Activated CD8-positive, alpha-beta memory T cell treated with anti-CD3 and anti-CD28 coated beads for 48 hours (primary cell): ENCODE results near the gene SMC4.

ENCODE experiments used
- DNase-seq, 3 experiments: peaks; one replicate each; pipeline ENCODE4 v3.0.0-alpha.2; 2020; ENCODE audit warnings: low read depth in 2 of 3, low spot score in 2 of 3

The SMC4 gene

DNA sequence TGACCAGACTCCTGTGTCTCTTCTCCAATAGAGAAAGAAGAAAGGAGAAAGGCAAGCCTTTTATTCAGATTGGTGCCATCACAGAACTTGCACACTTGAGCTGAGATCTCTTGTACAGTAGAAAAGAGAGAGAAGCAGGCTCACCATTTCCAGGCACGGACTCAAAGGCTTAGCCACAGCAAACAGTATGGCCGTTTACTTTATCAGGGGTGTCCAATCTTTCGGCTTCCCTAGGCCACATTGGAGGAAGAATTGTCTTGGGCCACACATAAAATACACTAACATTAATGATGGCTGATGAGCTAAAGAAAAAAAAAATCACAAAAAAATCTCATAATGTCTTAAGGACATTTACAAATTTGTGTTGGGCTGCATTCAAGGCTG is 5.4 kb upstream of the SMC4 start:
- DNase-seq = no peak

DNA sequence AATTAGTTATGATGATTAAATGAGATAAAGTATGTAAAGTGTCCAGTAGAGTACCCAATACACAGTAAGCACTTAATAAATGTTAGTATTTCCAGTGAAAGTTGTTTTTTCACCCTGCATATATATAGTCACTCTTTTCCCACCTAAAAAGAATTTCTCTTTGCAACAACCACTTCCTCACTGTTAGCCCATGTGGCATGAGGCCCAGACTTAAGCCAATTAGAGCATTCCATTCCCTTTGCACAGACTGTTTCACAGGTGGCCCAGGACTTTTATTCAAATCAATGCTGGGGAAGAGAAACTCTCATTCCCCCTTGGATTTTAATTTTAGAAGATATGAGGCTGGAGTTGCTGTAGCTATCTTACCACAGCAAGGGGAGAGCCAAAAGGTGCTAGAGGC is 4.2 kb upstream of the SMC4 start:
- DNase-seq = no peak

DNA sequence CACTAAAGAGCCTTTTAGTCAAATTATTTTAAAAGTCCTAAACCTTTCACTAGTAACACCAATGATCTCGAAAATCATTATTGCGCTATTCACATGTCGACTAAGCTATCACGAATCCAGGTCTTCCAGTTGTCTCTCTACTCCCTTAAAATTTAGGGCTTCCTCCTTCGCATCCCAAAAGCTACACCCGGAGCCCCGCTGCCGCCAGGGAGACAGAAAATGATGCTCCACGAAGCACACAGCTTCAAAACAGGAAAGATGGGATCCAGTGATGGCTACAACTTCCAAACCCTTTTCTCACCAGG is 678 bp upstream of the SMC4 start:
- DNase-seq = no peak

DNA sequence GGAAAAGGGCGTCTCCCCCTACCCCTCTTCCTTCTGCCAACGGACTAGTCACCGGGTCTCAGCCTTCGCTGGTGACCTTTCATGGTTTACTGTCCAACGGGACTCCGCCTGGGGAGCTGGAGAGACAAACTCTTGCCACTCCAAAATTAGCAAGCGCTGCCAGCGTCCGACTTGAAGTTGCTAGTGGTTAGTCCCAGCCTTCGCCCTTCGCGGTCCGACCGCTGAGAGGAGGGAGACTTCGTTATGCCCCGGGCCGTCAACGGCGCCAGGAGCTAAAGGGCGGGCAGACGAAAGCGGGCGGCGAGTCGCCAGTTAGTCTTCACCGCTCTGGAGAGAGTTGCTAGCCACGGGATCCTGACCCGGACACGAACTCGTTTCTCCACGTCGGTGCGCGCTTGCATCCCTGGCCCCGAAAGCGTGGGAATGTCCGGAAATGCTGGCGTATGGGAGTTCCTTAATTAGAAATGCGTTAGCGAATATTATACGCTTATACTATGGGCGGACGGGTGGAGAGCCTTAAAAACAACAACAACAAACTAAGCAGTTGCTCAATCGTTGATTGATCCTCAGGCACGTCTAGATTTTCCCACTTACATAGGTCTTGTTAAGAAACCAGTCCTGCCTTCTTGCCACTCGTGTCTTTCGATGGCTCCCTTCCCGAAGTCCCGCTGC is 716 bp downstream of the SMC4 start:
- DNase-seq = peak in 2 of 3 experiments; percentile 16 to 36

DNA sequence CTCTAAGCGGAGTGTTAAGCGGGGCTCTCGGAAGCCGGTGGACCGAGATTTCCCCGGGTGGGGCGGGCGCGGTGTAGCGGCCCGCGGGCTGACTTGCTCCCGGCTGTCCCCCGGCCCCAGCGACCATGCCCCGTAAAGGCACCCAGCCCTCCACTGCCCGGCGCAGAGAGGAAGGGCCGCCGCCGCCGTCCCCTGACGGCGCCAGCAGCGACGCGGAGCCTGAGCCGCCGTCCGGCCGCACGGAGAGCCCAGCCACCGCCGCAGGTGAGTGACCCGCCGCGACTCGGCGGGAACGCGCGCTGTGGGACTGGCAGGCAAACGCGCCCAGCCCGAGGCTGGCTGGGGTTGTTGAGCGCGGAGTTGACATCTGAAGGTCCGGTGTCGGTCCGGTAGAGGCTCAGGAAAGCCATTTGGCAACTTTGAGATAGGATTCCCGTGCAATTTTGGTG is 1.3 kb downstream of the SMC4 start:
- peak in 1 of 3 experiments; percentile 9 for DNase-seq

DNA sequence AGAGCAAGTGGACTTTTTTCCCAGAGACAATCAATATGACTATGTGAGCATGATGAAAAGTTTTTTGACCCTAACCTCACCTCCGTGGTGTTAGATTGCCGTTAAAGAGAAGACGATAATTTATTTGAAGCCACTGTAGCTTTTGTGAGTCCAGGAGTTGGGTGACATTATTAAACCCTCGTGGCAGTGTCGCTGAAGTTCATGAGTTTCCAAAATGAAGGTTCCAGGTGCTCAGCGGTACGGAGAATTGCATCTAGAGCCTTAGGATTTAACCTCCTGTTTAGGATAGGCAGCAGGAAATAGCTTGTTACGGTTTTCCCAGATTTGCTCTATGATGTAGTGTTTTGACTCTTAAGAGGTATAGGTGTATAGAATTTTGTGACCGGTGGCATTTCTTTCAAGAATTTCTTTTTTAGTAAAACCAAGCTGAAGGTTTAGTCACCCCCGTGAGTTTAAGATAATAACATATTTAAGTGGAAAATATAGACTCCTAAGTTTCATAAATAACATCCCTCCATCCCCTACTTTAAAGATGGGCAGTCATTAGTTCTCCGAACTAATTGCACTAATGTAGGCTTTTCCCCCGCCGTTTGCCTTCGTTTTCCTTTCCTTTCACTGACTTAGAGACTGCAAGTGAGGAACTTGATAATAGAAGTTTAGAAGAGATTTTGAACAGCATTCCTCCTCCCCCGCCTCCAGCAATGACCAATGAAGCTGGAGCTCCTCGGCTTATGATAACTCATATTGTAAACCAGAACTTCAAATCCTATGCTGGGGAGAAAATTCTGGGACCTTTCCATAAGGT is 2.0 kb downstream of the SMC4 start:
- DNase-seq = no peak

DNA sequence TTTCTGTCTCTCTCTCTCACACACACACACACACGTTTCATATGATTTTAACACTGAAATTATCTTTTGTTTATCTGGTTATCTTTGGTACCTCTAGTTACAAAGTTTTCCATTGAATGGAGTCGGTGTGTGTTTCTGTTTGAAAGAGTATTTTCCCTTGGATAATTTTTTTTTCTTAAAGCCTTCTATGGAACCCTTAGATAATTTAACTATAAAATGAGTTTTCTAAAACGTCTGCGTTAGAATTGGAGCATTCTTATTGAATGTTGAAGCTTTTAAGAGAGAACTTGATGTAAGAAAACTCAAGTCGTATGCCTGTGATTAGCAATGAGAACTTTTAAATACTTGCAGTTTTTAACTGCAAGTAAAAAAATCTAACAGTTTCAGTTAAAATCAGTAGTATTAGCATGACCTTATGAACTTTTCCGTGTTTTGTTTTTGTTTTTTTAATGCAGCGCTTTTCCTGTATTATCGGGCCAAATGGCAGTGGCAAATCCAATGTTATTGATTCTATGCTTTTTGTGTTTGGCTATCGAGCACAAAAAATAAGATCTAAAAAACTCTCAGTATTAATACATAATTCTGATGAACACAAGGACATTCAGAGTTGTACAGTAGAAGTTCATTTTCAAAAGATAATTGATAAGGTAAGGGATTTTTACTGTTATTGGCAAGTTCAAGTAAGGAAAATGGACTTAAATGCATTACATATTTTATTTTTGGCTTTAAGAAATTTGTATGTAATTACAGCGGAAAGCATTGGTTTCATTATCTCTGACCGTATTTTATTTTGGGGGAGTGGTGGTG is 3.0 kb downstream of the SMC4 start:
- DNase-seq = no peak

DNA sequence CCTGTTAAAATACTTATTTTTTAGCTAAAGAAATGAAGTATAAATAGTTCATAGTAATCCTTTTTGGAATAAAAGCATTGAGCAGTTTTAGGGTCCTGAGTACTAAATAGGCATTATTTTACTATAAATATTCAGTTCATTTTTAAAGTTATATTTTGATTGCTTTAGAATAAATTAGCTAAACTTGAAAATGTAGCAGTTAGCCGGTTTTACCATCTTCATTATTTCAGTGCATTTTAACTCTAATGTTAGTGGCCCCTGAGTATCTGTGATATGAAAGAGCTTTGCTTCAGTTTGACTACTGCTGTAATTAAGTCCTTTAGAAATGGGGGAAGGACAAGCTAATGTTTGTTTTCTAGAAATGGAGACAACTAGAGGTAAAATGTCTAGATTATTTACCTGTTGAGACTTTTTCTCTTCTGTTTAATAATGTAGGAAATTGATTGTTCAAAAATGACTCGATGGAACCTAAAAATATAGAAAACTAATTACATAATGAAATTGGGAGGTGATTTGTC is 3.6 kb downstream of the SMC4 start:
- DNase-seq = no peak

DNA sequence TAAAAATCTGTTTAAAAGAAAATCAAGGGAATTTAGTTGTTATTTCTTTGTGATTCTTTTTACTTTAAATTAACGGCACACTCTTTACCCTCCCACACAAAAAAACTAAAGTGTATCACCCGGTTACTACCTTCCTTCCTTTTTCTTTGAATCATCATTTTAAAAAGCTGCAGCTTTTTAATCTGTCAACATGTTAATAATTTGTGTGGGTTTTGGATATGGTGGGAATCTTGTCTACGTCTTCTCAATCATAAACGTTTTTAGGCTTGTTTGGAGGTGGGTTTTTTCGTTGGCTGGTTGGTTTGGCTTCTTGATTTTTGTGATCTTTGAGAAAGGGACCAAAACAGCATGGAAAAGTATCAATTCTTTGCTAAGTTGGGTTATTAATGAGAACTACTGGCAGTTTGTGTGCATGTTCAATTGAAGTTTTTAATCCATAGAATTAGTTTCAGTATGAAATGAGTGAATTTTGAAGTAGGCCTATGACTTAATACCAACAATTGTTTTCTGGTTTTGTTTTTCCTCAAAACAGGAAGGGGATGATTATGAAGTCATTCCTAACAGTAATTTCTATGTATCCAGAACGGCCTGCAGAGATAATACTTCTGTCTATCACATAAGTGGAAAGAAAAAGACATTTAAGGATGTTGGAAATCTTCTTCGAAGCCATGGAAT is 4.5 kb downstream of the SMC4 start:
- no peak for DNase-seq

DNA sequence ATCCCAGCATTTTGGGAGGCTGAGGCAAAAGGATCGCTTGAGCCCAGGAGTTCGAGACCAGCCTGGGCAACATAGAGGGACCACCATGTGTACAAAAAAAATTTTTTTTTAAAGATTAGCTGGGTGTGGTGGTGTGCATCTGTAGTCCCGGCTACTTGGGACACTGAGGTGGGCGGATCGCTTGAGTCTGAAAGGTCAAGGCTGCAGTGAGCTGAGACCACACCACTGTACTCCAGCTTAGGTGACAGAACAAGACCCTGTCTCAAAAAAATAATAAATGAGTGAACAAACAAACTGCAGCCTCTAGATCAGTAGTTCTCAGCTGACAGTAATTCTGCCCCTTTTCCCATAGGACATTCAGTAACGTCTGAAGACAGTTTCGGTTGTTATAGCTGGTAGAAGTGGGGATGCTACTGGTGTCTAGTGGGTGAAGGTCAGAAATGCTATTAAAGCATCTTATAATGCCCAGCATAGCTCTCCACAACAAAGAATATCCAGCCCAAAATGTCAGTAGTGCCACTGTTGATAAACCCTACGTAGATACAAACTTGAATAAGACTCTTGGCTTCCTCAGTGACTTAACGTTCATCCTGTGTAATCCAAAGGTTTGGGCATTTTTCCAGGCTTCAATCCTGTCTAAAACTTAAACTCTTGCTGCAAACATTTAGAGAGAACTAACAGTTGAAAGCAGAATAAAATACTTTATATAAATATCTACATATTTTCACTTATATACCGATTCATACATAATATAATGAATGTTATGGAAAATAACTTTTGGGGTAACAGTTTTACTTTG is 10.6 kb downstream of the SMC4 start:
- DNase-seq = no peak

DNA sequence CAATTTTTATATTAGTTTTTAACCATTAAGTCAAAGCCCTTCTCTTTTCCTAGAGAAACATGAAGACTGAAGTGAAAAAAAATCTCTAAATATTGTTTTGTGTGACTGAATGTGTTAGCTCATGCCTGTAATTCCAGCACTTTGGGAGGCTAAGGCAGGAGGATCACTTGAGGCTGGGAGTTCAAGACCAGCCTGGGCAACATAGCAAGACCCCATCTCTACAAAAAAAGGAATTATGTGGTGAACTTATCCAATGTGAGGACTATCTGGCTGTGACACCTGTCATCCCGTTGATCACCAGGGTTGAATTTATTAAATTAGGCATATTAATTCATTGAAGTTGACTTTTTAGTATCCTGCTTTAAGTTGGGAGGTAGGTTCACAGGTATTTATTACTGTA is 13.0 kb downstream of the SMC4 start:
- DNase-seq = no peak

DNA sequence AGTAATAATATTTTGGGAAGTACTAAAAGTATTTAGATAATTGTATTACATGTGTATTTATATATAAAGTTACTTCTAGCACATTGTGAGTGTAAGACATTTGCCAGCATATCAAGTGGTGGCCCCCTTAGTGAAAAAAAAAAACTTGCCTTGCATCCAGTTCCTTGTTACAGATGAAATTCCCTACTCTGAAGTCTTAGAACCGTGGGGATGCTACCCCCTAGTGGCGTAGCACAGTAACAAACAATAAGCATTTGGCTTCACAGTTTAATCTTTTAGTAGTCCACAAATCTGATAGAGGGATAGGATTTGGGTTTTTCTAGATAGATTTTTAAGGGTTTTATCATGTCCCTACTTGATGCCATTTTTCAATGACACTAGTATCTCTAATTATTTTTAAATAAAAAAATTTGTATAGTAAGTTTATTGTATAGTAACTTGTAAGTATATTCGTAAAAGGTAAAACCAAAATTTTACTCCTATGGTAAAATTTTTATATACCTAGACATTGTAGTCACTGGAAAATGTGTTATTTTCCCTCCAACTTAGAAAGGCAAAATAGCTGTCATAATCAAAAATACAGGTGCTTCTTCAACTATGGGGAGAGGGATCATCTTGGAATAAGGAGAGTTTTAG is 14.3 kb downstream of the SMC4 start:
- DNase-seq = no peak

DNA sequence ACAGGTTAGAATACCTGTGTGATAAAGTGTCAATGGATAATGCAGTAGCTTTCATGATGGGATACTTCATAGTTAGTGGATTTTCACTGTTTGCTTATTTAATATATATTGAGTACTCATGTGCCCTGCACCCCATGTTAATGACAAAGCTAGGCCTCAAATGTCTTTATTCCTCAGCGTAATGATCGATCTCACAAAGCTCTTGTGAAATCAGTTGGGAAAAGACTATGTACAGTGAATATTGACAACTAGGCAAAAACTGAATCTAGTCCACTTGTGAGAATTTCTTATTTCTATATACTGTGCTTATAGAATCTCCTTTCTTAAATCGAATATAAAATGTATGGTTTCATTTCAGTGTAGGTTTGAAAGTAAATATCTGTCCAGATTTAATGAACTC is 17.9 kb downstream of the SMC4 start:
- DNase-seq = no peak

DNA sequence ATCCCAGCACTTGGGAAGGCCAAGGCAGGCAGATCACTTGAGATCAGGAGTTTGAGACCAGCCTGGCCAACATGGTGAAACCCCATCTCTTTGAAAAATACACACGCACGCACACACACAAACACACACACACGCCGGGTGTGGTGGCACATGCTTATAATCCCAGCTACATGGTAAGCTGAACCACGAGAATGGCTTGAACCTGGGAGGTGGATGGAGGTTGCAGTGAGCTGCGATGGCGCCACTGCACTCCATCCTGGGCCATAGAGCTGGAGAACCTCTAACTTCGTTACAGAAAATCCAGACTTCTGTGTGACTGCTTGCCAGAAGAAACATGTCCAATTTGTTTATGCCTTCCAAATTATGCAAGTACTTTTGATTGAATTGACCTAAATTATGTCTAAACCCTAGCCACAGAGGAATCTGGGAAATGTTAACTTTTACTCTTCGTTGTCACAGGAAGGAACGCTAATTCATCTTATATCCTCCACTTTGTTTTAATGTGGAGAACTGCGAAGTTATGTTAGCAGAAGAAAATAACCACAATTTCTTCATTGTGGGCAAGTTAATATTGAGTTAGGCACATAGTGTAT is 28.5 kb downstream of the SMC4 start:
- no peak for DNase-seq

DNA sequence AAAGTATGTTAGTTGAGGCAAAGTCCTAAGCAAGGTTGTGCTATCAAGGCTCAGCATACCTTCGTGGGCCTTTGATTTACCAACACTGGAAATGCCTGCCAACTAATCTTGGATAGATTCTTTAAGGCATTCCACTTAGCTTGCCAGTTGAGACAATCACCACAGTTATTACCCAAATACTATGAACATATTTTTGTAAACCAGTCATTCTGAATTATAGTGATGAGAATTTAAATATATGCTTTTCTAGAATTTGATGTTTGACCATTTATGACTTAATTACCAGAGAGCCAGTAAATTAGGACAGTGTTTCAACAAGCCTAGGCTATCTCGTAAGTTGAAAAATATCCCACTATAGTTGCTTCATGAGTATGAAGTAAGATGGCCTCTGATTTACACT is 34.6 kb downstream of the SMC4 start:
- no peak for DNase-seq

DNA sequence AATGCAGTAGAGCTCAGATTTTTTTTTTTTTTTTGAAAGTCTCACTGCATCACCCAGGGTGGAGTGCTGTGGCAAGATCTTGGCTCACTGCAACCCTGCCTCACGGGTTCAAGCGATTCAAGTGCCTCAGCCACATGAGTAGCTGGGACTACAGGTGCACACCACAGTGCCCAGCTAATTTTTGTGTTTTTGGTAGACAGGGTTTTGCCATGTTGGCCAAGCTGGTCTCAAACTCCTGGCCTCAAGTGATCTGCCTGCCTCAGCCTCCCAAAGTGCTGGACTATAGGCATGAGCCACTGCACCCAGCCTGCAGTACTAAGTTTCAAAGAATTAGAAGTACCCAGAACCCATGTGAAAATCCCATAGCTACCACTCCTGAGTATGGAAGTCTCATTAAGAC is 35.6 kb downstream of the SMC4 start:
- DNase-seq = no peak

DNA sequence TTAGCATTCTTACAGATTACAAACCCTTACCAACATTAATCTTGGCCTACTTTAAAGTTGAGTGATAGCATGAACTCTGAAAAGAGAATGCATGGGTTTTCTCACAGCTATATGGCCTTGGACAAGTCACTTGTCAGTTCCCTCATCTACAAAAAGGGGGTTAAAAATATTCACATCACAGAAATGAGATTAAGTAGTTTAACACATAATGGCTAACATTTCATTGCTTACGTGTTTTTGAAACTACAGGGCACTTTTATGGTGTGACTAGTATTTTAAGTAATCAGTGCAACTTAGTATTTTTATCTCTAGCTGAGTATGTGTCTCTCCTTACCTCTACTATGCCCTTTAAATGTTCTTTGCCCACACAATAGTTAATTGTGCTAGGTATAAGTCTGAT is 36.3 kb downstream of the SMC4 start:
- DNase-seq = no peak

DNA sequence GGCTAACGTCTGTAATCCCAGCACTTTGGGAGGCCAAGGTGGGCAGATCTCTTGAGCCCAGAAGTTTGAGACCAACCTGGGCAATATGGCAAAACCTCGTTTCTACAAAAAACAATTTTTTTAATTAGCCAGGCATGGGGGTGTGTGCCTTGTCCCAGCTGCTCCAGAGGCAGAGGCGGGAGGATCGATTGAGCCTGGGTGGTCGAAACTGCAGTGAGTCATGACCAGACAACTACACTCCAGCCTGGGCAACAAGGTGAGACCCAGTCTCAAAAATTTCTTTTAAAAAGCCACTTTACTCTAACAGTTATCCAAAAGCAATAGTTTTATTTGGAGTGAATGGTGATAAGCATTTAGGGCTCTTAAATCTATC is 37.6 kb downstream of the SMC4 start:
- DNase-seq = no peak

DNA sequence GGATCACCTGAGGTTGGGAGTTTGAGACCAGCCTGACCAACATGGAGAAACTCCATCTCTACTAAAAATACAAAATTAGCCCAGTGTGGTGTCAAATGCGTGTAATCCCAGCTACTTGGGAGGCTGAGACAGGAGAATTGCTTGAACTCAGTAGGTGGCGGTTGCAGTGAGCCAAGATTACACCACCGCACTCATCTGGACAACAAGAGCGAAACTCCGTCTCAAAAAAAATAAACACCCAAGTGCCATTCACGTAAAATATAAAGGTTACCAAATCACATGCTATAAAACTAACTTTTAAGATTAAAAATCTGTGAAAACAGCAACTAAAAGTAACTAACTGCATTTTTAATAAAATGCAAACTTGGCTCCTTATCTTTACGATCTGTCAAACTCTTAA is 41.2 kb downstream of the SMC4 start:
- no peak for DNase-seq

DNA sequence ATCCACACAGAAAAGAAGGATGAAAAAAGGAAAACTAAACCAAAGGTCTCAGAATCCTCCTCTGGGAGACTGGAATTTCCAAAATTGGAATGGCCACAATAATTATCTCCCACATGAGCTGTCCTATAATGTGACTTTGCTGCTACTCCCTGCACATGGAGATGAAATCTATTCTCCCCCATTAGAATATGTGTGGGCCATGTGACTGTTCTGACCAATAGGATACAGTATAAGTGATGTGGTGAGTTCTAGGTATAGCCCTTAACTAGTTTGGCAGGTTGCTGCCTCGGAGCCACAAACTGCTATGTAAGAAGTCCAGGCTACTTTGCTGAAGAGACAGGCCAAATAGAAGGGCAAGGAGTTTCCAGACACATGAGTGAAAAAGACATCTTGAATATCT is 45.0 kb downstream of the SMC4 start:
- DNase-seq = no peak
